Parathyroid adenoma (tissue), 2 donors: ENCODE measurements around the gene PRSS56.

Source experiments
- H2AFZ ChIP-seq: fragments of 300-600 bp; sonication (generic); one replicate; pipeline ENCODE4 v1.7.0; 2017; ENCODE audit warnings: antibody characterized with exemption, mild to moderate bottlenecking
- H3K27ac ChIP-seq: fragments of 300-600 bp; sonication (generic); one replicate; pipeline ENCODE4 v1.7.0; 2017
- H3K27me3 ChIP-seq: fragments of 300-600 bp; sonication (generic); one replicate; pipeline ENCODE4 v1.7.0; 2017; ENCODE audit warnings: low read length; ENCODE audit not compliant: control insufficient read depth, insufficient read depth
- H3K36me3 ChIP-seq: fragments of 300-600 bp; sonication (generic); one replicate; pipeline ENCODE4 v1.7.0; 2017; ENCODE audit warnings: low read length; ENCODE audit not compliant: control insufficient read depth, insufficient read depth
- H3K4me1 ChIP-seq: fragments of 300-600 bp; sonication (generic); one replicate; pipeline ENCODE4 v1.7.0; 2017; ENCODE audit warnings: control low read depth
- H3K4me2 ChIP-seq: fragments of 300-600 bp; sonication (generic); one replicate; pipeline ENCODE4 v1.7.0; 2017; ENCODE audit warnings: low read length
- H3K4me3 ChIP-seq: fragments of 300-600 bp; sonication (generic); one replicate; pipeline ENCODE4 v1.7.0; 2017; ENCODE audit warnings: low read depth, low read length
- H3K79me2 ChIP-seq: fragments of 300-600 bp; sonication (generic); one replicate; pipeline ENCODE4 v1.7.0; 2017; ENCODE audit warnings: control low read depth
- H3K9ac ChIP-seq: fragments of 300-600 bp; sonication (generic); one replicate; pipeline ENCODE4 v1.7.0; 2017; ENCODE audit warnings: mild to moderate bottlenecking
- H3K9me3 ChIP-seq: fragments of 300-600 bp; sonication (generic); one replicate; pipeline ENCODE4 v1.7.0; 2017; ENCODE audit warnings: low read length; ENCODE audit not compliant: control insufficient read depth
- CTCF ChIP-seq: fragments of 300-600 bp; sonication (generic); IDR thresholded peaks from one replicate; pipeline ENCODE4 v1.7.0; 2017; ENCODE audit warnings: antibody characterized with exemption, mild to moderate bottlenecking
- donor health status: primary hyperparathyroidism.

PRSS56 gene

GRCh38 chr2:232490221-232491138, 29.7 kb upstream of the PRSS56 start:
- no peak overlapping the region for H3K4me3 ChIP-seq
- H3K79me2 ChIP-seq = no peaks in the 10 kb centered on the region
- H3K4me2 ChIP-seq = no peak overlapping the region
- no peak overlapping the region for H2AFZ ChIP-seq
- no peaks in the 10 kb centered on the region for H3K4me1 ChIP-seq
- H3K36me3 ChIP-seq = no peaks in the 10 kb centered on the region
- no peak for TF ChIP-seq CTCF
- no peaks in the 10 kb centered on the region for H3K9me3 ChIP-seq
- no peak overlapping the region for H3K9ac ChIP-seq
- no peak overlapping the region for H3K27ac ChIP-seq
- H3K27me3 ChIP-seq = peaks cover 3% of the 10 kb centered on the region

- Histone ChIP-seq H3K9ac (no peak overlapping the region), H3K27me3 (peaks cover 3% of the 10 kb centered on the region), H3K79me2 (no peaks in the 10 kb centered on the region), H3K27ac (no peak overlapping the region), H3K4me3 (no peak overlapping the region), H3K36me3 (no peaks in the 10 kb centered on the region), H3K9me3 (no peaks in the 10 kb centered on the region), H3K4me1 (no peaks in the 10 kb centered on the region), H3K4me2 (no peak overlapping the region), H2AFZ (no peak overlapping the region)
- no peak for TF ChIP-seq CTCF
These were observed 28.9 kb upstream of the PRSS56 start for GRCh38 chr2:232491139-232491780.

- no peak overlapping the region for H3K4me2 ChIP-seq
- no peak overlapping the region for H3K9ac ChIP-seq
- H3K9me3 ChIP-seq = no peaks in the 10 kb centered on the region
- TF ChIP-seq CTCF = no peak
- no peaks in the 10 kb centered on the region for H3K79me2 ChIP-seq
- no peaks in the 10 kb centered on the region for H3K27me3 ChIP-seq
- no peaks in the 10 kb centered on the region for H3K4me1 ChIP-seq
- no peaks in the 10 kb centered on the region for H3K36me3 ChIP-seq
- H3K27ac ChIP-seq = no peak overlapping the region
- no peak overlapping the region for H3K4me3 ChIP-seq
- H2AFZ ChIP-seq = no peak overlapping the region
These were observed 27.8 kb upstream of the PRSS56 start for GRCh38 chr2:232492236-232492848.

GRCh38 chr2:232492963-232493700, 27.1 kb upstream of the PRSS56 start:
- no peaks in the 10 kb centered on the region for H3K4me1 ChIP-seq
- H2AFZ ChIP-seq = no peak overlapping the region
- H3K27ac ChIP-seq = no peak overlapping the region
- H3K27me3 ChIP-seq = no peaks in the 10 kb centered on the region
- TF ChIP-seq CTCF = no peak
- H3K9ac ChIP-seq = no peak overlapping the region
- H3K9me3 ChIP-seq = no peaks in the 10 kb centered on the region
- no peaks in the 10 kb centered on the region for H3K36me3 ChIP-seq
- H3K4me3 ChIP-seq = no peak overlapping the region
- no peaks in the 10 kb centered on the region for H3K79me2 ChIP-seq
- H3K4me2 ChIP-seq = no peak overlapping the region
